Fibroblast of pulmonary artery (primary cell): ENCODE data around the gene ALOX12.

ENCODE experiments used
- DNase-seq: peaks from one replicate; pipeline ENCODE4 v3.0.0-alpha.2; 2010; ENCODE audit warnings: low read depth
- H3K4me3 ChIP-seq: replicated peaks from 2 replicates; pipeline ENCODE4 v1.5.1; 2011; ENCODE audit warnings: low read depth, mild to moderate bottlenecking, control low read depth, low read length, moderate library complexity
- CTCF ChIP-seq: IDR thresholded peaks from 2 replicates; pipeline ENCODE4 v1.5.1; 2011; ENCODE audit warnings: mild to moderate bottlenecking, control low read depth, low read length, inconsistent platforms; ENCODE audit errors: missing control alignments

The ALOX12 gene

DNA sequence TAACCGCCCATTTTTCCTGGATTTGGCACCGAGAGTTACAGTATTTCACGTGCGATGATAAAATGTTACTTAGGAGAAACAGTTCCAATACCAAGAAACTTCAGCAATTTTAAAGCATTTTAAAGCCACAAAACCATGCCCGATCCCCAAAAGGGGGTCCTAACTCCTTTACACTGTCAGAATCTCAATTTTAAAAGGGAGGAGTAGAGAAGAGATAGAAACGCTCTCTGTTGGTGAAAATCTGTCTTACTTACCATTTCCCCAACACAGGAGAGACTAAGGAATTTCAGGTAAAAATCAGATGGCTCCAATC is 16.0 kb downstream of the ALOX12 start:
- TF ChIP-seq CTCF = no peak
- H3K4me3 ChIP-seq = peak overlapping the region; percentile 88
- DNase-seq = no peak

DNA sequence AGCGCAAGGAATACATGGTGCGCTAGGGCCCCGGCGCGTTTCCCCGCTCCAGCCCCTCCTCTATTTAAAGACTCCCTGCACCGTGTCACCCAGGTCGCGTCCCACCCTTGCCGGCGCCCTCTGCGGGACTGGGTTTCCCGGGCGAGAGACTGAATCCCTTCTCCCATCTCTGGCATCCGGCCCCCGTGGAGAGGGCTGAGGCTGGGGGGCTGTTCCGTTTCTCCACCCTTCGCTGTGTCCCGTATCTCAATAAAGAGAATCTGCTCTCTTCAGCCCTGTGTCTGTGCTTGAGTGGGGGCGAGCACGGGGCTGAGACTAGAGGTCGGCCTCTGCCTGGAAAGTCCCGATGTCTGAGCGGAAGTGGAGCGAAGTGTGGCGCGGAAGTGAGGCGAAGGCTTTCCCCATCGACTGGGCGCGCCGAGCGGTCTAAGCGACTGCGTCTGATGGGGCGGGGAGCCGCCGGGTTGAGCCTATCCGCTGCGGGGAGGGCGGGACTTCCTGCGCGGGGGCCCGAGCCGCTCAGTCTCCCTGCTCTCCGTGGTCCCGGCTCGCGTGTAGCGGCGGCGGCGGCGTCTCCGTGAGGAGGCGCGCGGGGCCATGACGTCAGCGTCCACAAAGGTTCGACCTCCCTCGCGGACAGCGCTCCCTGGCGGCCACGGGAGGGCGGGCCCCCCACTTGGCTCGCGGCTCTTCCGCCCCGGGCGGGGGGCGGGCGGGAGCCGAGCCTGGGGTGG is 18.6 kb downstream of the ALOX12 start:
- H3K4me3 ChIP-seq = peak overlapping the region; percentile 88
- DNase-seq = peak; percentile 97
- peak; percentile 34 for TF ChIP-seq CTCF

GRCh38 chr17:7014995-7015958 is 19.4 kb downstream of the ALOX12 start:
- no peak for TF ChIP-seq CTCF
- DNase-seq = peak; percentile 50
- H3K4me3 ChIP-seq = peak overlapping the region; percentile 88

DNA sequence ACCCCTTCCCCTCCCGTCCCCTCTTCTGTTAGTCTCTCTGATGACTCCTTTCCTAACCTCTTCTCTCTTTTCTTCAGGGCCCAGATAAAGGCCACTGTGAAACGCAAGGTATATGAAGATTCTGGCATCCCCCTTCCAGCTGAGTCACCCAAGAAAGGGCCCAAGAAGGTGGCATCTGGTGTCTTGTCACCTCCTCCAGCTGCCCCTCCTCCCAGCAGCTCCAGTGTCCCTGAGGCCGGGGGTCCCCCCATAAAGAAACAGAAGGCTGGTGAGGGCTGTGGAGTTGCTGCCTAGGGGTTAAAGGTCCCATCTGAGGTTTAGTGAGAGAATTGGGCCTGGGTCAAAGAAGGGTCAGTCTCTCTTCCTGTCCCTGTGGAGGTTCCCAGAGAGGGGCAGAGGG is 20.6 kb downstream of the ALOX12 start:
- no peak for TF ChIP-seq CTCF
- H3K4me3 ChIP-seq = no peak overlapping the region
- no peak for DNase-seq

DNA sequence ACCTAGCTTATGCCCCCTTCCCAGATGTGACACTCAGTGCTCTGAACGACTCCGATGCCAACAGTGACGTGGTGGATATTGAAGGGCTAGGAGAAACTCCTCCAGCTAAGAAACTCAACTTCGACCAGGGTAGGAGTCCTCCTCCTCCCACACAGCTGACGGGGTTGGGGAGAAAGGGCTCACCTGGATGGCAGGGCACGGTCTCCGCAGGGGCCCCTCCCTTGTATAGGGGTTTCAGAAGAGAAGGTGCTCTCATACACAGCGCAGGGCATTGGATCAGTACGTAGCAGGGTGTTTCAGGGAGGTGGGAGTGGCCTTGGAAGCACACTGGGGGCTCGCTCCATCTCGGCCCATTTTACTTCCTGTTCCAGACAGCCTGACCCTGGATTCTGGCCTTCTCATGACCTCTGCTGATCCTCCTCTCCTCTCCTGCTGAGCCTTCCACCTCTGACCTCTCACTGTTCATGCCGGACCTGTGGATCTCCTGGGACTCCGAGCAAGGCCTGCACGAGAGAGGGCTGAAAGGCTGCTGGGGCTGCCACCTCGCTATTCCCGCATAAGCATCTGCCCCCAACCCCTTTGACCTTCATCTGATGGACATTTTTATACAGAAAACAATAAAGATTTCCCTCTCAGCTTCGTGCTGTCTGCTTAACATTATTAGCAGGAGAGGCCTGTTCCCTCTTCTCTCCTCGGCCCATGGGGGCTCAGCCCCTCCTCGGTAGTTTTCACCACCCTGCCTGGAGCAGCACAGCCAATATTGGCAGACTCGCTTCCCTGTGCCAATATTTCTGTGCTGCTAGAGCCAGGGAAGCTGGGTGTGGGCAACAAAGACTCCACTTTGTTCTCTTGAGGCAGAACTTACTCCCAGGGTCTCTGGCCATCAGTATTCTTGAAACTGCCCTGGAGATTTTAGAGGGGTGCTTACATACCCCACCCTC is 21.3 kb downstream of the ALOX12 start:
- no peak for TF ChIP-seq CTCF
- DNase-seq = no peak
- H3K4me3 ChIP-seq = no peak overlapping the region

DNA sequence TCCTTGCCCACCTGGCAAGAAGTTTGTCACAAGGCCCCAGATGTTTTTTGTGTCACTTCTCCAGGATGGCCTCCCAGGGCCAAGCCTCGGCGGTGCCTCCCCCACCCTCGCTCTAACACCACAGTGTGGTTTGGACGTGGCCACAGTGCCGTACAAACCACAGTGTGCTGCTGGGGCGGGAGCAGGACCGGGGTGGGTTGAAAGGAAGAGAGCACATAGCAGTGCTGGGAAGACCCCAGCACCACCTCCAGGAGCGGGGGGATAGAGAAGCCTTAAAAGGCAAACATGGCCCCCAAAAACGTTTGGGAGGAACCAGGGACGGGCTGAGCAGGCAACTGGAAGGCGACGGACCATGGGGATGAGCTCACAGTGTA is 22.0 kb downstream of the ALOX12 start:
- DNase-seq = no peak
- TF ChIP-seq CTCF = no peak
- no peak overlapping the region for H3K4me3 ChIP-seq
